Measurements from ENCODE around the gene SDK1.

DNA sequence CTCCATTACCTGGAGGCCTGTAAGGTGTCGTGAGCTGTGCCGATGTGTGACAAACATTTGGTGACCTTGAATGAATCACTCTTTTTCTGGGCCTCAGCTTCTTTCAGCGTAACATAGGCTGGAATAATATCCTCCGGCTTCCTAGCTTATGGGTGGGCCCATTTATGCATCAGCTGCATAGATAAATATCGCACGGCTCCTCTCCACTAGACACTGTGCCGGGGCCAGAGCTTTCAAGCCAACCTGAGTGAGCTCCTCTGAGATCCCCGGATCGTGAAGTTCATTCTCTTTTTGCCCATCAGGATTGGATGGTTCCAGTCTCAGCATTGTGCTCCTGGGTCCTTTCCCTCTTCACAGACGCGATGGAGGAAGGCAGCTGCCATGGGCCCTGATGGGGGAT lies 806.8 kb downstream of the SDK1 start:
- TF ChIP-seq CTCF (IDR thresholded peaks at IDR 0.05; ENCODE audit: borderline replicate concordance, extremely low read depth, low read length, poor library complexity, severe bottlenecking) (no peak), EZH2 (IDR thresholded peaks at IDR 0.05; ENCODE audit: borderline replicate concordance, low read depth, low read length, severe bottlenecking) (no peak)
